Nephron progenitor cell (in vitro differentiated cells): ENCODE results near the gene PCNP.
"Not testable (repeated sequence)": the region's sequence is repeated elsewhere in the genome, so short reads cannot be mapped to it uniquely, and the experiment has no call there.

Experiments
- DNase-seq: peaks from one replicate; pipeline ENCODE4 v3.0.0; 2021
- H3K27ac Mint-ChIP-seq: 2 replicates; pipeline ENCODE4 v1.8.0; 2021; ENCODE audit warnings: mild to moderate bottlenecking, moderate library complexity, mixed read lengths
- H3K27me3 Mint-ChIP-seq: 2 replicates; pipeline ENCODE4 v1.8.0; 2021; ENCODE audit warnings: mild to moderate bottlenecking, low read depth, mixed read lengths; ENCODE audit not compliant: poor library complexity
- H3K36me3 Mint-ChIP-seq: 2 replicates; pipeline ENCODE4 v1.8.0; 2021; ENCODE audit warnings: low read depth, mixed read lengths
- H3K4me1 Mint-ChIP-seq: 2 replicates; pipeline ENCODE4 v1.8.0; 2021; ENCODE audit warnings: mixed read lengths
- H3K4me3 Mint-ChIP-seq: 2 replicates; pipeline ENCODE4 v1.8.0; 2021; ENCODE audit warnings: mild to moderate bottlenecking, moderate library complexity, mixed read lengths
- H3K9me3 Mint-ChIP-seq: 2 replicates; pipeline ENCODE4 v1.8.0; 2021; ENCODE audit warnings: mild to moderate bottlenecking, moderate library complexity, mixed read lengths
- TF ChIP-seq, protein P1 (sequence below): fragments of 200-600 bp; sonication (generic); IDR thresholded peaks from 2 replicates; pipeline ENCODE4 v1.5.0; 2021; ENCODE audit warnings: antibody characterized with exemption

The PCNP gene

GRCh38 chr3:101623656-101624055, 49.7 kb downstream of the PCNP start:
- no peak overlapping the region for H3K4me3 Mint-ChIP-seq
- no peak overlapping the region for H3K27ac Mint-ChIP-seq
- TF ChIP-seq, protein P1, sequence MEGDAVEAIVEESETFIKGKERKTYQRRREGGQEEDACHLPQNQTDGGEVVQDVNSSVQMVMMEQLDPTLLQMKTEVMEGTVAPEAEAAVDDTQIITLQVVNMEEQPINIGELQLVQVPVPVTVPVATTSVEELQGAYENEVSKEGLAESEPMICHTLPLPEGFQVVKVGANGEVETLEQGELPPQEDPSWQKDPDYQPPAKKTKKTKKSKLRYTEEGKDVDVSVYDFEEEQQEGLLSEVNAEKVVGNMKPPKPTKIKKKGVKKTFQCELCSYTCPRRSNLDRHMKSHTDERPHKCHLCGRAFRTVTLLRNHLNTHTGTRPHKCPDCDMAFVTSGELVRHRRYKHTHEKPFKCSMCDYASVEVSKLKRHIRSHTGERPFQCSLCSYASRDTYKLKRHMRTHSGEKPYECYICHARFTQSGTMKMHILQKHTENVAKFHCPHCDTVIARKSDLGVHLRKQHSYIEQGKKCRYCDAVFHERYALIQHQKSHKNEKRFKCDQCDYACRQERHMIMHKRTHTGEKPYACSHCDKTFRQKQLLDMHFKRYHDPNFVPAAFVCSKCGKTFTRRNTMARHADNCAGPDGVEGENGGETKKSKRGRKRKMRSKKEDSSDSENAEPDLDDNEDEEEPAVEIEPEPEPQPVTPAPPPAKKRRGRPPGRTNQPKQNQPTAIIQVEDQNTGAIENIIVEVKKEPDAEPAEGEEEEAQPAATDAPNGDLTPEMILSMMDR = no peak
- H3K36me3 Mint-ChIP-seq = no peaks in the 10 kb centered on the region
- no peak for DNase-seq
- H3K9me3 Mint-ChIP-seq = no peaks in the 10 kb centered on the region
- no peaks in the 10 kb centered on the region for H3K4me1 Mint-ChIP-seq
- peaks cover 3% of the 10 kb centered on the region for H3K27me3 Mint-ChIP-seq

DNA sequence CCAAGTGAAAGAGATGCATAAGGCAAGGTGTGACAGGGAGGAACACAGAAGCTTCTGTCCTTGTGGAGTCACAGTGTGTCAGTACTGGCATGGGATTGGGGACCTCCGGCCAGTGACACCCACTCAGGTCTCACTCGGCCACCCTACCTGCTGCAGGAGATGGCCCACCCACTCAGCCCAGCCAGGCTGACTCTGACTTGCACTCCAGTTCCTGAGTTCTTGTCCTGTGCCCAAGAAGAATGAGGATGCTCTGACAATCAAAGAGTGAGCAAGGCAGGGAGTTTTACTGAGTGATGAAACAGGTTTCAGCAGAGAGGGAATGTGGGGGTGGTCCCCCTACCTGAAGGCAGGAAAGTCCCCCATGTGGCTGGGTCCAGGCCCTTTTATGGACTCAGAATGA, 50.9 kb downstream of the PCNP start:
- TF ChIP-seq, protein P1 = no peak
- no peaks in the 10 kb centered on the region for H3K4me1 Mint-ChIP-seq
- peaks cover 3% of the 10 kb centered on the region for H3K27me3 Mint-ChIP-seq
- no peak overlapping the region for H3K4me3 Mint-ChIP-seq
- DNase-seq = no peak
- no peaks in the 10 kb centered on the region for H3K9me3 Mint-ChIP-seq
- H3K27ac Mint-ChIP-seq = peak overlapping the region; percentile 68
- no peaks in the 10 kb centered on the region for H3K36me3 Mint-ChIP-seq

DNA sequence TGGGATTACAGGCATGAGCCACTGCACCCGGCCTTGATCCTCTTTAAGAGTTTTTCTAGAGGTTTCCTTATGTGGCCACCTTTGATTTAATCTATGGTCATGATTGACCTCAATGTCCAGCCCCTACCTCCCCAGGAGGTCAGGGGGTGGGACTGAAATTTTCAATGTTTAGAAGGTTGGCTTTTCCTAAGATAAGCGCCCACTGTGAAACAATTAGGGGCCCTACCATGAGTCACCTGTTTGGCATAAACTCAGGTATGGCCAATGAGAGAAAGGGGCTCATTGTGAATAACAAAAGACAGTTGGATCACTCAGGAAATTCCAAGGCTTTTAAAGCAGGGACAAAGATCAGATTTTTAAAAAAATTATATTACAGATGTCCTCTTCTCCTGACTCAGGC, 51.9 kb downstream of the PCNP start:
- no peak for DNase-seq
- Mint-ChIP-seq H3K4me1 (no peaks in the 10 kb centered on the region), H3K4me3 (no peak overlapping the region), H3K9me3 (no peaks in the 10 kb centered on the region), H3K27me3 (peaks cover 3% of the 10 kb centered on the region), H3K27ac (no peak overlapping the region), H3K36me3 (no peaks in the 10 kb centered on the region)
- TF ChIP-seq, protein P1 = no peak

- H3K4me1 Mint-ChIP-seq = no peaks in the 10 kb centered on the region
- no peak for DNase-seq
- no peaks in the 10 kb centered on the region for H3K36me3 Mint-ChIP-seq
- peaks cover 5% of the 10 kb centered on the region for H3K27me3 Mint-ChIP-seq
- TF ChIP-seq, protein P1 = no peak
- no peak overlapping the region for H3K27ac Mint-ChIP-seq
- no peaks in the 10 kb centered on the region for H3K9me3 Mint-ChIP-seq
- no peak overlapping the region for H3K4me3 Mint-ChIP-seq
These were observed 55.2 kb downstream of the PCNP start for GRCh38 chr3:101629219-101629618.

GRCh38 chr3:101631098-101631796, 57.3 kb downstream of the PCNP start:
- Mint-ChIP-seq H3K9me3 (no peaks in the 10 kb centered on the region), H3K27me3 (peaks cover 10% of the 10 kb centered on the region), H3K36me3 (no peaks in the 10 kb centered on the region), H3K4me1 (peaks cover 8% of the 10 kb centered on the region), H3K27ac (no peak overlapping the region), H3K4me3 (no peak overlapping the region)
- DNase-seq = no peak
- TF ChIP-seq, protein P1 = no peak

DNA sequence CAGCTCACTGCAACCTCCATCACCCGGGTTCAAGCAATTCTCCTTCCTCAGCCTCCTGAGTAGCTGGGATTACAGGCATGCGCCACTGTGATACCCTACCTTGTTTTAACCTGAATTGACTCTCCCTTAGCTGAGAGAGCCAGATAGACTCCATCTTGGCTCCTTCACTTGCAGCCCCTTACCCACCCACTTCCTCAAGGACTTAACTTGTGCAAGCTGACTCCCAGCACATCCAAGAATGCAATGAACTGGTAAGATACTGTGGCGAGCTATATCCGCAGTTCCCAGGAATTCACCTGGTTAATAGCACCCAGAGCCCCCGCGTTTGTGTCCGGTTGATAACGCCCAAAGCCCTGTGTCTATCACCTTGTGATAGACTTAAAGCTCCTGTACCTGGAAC, 58.0 kb downstream of the PCNP start:
- not testable (repeated sequence) for H3K4me3 Mint-ChIP-seq, H3K27ac Mint-ChIP-seq, H3K36me3 Mint-ChIP-seq, DNase-seq, H3K27me3 Mint-ChIP-seq, H3K4me1 Mint-ChIP-seq, H3K9me3 Mint-ChIP-seq
